PFSK-1 (cell line): Measurements from ENCODE around the gene WDR64.

Experiments used
- FOXP2 ChIP-seq: optimal IDR thresholded peaks from 2 replicates; pipeline ENCODE3; 2011; ENCODE audit warnings: borderline replicate concordance, control low read depth, inconsistent platforms; ENCODE audit not compliant: insufficient read depth; ENCODE audit errors: extremely low read length, extremely low read depth
- POLR2AphosphoS5 ChIP-seq: IDR thresholded peaks from 2 replicates; pipeline ENCODE4 v1.6.1; 2012; ENCODE audit warnings: low read depth, mild to moderate bottlenecking, control low read depth, low read length, moderate library complexity
- REST ChIP-seq, 2 experiments: IDR thresholded peaks; 2 replicates each; pipeline versions ENCODE4 v1.6.1 to v1.8.0; 2011 to 2012; ENCODE audit warnings: low read depth in 2 of 2, low read length in 2 of 2, control low read depth in 1 of 2, inconsistent platforms in 1 of 2, mild to moderate bottlenecking in 1 of 2, moderate library complexity in 1 of 2; ENCODE audit not compliant: insufficient read depth in 1 of 2
- SIN3A ChIP-seq: IDR thresholded peaks from 2 replicates; pipeline ENCODE4 v1.6.1; 2012; ENCODE audit warnings: mild to moderate bottlenecking, low read length, moderate library complexity, borderline replicate concordance; ENCODE audit not compliant: insufficient read depth
- TAF1 ChIP-seq: IDR thresholded peaks from 2 replicates; pipeline ENCODE4 v1.6.1; 2012; ENCODE audit warnings: low read length, control low read depth, borderline replicate concordance; ENCODE audit not compliant: insufficient read depth

Gene WDR64

DNA sequence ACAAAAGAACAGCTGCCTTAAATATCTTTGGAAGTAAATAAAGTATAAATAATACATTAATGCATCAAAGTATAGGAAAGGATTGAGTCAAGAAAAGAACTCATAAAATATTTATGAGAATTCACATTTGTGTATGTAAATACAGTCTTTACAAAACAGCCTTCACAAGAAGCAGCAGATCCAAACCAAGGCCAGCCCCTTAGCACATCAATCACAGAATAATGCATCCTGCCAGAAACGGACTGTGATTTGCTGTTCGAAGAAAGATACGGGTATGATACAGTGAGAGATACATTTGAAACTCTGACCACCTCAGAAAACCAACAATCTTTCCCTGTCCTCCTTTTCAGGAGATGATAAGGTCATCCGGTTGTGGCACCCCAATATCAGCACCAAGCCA is 70.9 kb downstream of the WDR64 start:
- no peak for TF ChIP-seq TAF1
- no peak for TF ChIP-seq SIN3A
- no peak for TF ChIP-seq FOXP2
- TF ChIP-seq POLR2AphosphoS5, result no peak
- TF ChIP-seq REST (IDR thresholded peaks at IDR 0.05; ENCODE audit: insufficient read depth in 1 of 2, low read depth in 2 of 2, low read length in 2 of 2), result no peak

DNA sequence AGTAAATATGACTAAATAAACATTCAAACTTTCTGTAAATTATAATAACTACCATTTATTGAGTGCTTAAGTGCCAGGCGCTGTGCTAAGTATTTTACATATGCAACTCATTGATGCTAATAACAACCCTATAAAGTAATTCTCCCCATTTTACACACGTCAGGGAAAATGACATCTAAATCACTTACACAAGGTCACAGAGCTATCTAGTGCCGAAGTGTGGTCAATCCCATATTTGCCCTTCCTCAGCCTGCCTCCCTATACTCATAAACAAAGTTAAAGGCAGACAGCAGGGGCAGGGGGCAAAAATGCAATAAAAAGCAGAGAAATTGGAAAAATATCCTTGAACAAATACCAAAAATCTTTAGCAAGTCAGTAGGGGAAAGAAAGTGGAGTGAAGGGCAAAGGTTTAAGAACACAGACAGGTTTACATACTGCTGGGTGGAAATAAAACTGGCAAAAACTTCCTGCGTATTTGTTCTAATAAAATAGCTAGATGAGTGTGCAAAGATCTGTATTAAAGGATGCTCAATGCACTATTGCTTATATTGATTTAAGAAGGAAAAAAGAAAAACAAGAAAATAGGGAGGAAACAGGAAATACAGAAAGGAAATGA is 72.8 kb downstream of the WDR64 start:
- TF ChIP-seq FOXP2 (no peak), TAF1 (no peak), SIN3A (no peak), POLR2AphosphoS5 (no peak), REST (IDR thresholded peaks at IDR 0.05; ENCODE audit: insufficient read depth in 1 of 2, low read depth in 2 of 2, low read length in 2 of 2) (no peak)

GRCh38 chr1:241730031-241730430 is 78.0 kb downstream of the WDR64 start:
- TF ChIP-seq REST (IDR thresholded peaks at IDR 0.05; ENCODE audit: insufficient read depth in 1 of 2, low read depth in 2 of 2, low read length in 2 of 2) (peak in 1 of 2 experiments; percentile 86; a peak in 2 of 4 replicates), TAF1 (no peak)

DNA sequence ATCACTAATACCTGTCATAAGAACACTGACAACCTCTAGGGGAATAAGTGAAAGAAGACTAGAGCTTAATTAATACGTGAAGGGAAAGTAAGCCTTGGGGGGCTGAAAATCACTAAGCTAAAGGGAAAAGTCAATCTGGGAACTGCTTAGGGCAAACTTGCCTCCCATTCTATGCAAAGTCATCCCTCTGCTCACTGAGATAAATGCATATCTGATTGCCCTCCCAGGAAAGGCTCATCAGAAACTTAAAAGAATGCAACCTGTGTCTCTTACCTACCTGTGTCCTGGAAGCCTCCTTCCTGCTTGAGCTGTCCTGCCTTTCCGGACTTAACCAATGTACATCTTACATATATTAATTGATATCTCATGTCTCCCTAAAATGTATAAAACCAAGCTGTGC is 81.8 kb downstream of the WDR64 start:
- no peak for TF ChIP-seq FOXP2
- TF ChIP-seq POLR2AphosphoS5, result no peak
- TF ChIP-seq REST (IDR thresholded peaks at IDR 0.05; ENCODE audit: insufficient read depth in 1 of 2, low read depth in 2 of 2, low read length in 2 of 2), result no peak
- no peak for TF ChIP-seq SIN3A
- no peak for TF ChIP-seq TAF1

DNA sequence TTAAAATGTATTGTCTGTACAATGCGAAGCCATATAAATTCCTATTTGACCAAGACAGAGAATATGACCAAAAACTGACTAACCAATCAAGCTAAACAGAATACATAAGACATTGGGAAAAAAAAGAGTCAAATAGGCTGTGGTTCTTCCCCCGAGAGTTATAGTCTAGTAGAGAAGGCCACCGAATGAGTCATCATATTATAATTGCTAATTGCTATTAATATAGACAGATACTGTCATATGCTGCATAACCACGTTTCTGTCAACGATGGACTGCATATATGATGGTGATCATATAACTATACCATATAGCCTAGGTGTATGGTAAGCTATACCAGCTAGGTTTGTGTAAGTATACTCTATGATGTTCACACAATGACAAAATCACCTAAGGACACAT is 82.5 kb downstream of the WDR64 start:
- TF ChIP-seq SIN3A, result no peak
- no peak for TF ChIP-seq POLR2AphosphoS5
- no peak for TF ChIP-seq REST (IDR thresholded peaks at IDR 0.05; ENCODE audit: insufficient read depth in 1 of 2, low read depth in 2 of 2, low read length in 2 of 2)
- TF ChIP-seq TAF1, result no peak
- no peak for TF ChIP-seq FOXP2
